Liver (tissue), 9 donors: ENCODE data around the gene TRAPPC6A. TPM values are rescaled to one million over a fixed set of nuclear protein-coding genes. Genes with fewer than 3 reads are reported as not detected.

Experiments used
- DNase-seq: peaks from one replicate; pipeline ENCODE4 v3.0.0-alpha.2; 2017; ENCODE audit warnings: low spot score
- H3K27ac ChIP-seq, 2 donors: one replicate each; pipeline ENCODE4 v1.7.0; 2013; ENCODE audit warnings: inconsistent platforms in 2 of 2, low read length in 2 of 2, control low read depth in 1 of 2, low read depth in 1 of 2, mild to moderate bottlenecking in 1 of 2
- H3K27me3 ChIP-seq, 4 donors: one replicate each; pipeline versions ENCODE4 v1.6.1 to v1.7.0; 2013; ENCODE audit warnings: low read length in 3 of 4, inconsistent platforms in 1 of 4, mild to moderate bottlenecking in 1 of 4, moderate library complexity in 1 of 4; ENCODE audit not compliant: control insufficient read depth in 4 of 4, insufficient read depth in 4 of 4
- H3K36me3 ChIP-seq, 4 donors: one replicate each; pipeline versions ENCODE4 v1.6.1 to v1.7.0; 2013; ENCODE audit warnings: low read length in 3 of 4, mild to moderate bottlenecking in 3 of 4, low read depth in 1 of 4, moderate library complexity in 1 of 4; ENCODE audit not compliant: control insufficient read depth in 4 of 4, insufficient read depth in 3 of 4
- H3K4me1 ChIP-seq, 4 donors: one replicate each; pipeline versions ENCODE4 v1.6.1 to v1.7.0; 2013; ENCODE audit warnings: low read length in 3 of 4, mild to moderate bottlenecking in 3 of 4, moderate library complexity in 1 of 4; ENCODE audit not compliant: control insufficient read depth in 4 of 4, insufficient read depth in 4 of 4
- H3K4me3 ChIP-seq, 3 donors: one replicate each; pipeline versions ENCODE4 v1.6.1 to v1.7.0; 2013; ENCODE audit warnings: low read length in 3 of 3, control low read depth in 1 of 3, low read depth in 1 of 3, mild to moderate bottlenecking in 1 of 3
- H3K9ac ChIP-seq, 2 donors: one replicate each; pipeline ENCODE4 v1.7.0; 2013; ENCODE audit warnings: low read length in 2 of 2, mild to moderate bottlenecking in 2 of 2, moderate library complexity in 2 of 2, control low read depth in 1 of 2, low read depth in 1 of 2
- H3K9me3 ChIP-seq, 4 donors: one replicate each; pipeline versions ENCODE4 v1.6.1 to v1.7.0; 2013; ENCODE audit warnings: low read length in 3 of 4; ENCODE audit not compliant: control insufficient read depth in 4 of 4
- ATF3 ChIP-seq: IDR thresholded peaks from 2 replicates; pipeline ENCODE4 v1.6.1; 2016; ENCODE audit warnings: antibody characterized with exemption
- CTCF ChIP-seq: fragments of 150-350 bp; IDR thresholded peaks from 2 replicates; pipeline ENCODE4 v1.5.1; 2017; ENCODE audit warnings: improper control_type of control experiment, low read depth, low read length; ENCODE audit not compliant: missing input control
- EGR1 ChIP-seq, 2 donors: IDR thresholded peaks; 2 replicates each; pipeline ENCODE4 v1.6.1; 2016 to 2018; ENCODE audit warnings: antibody characterized with exemption in 2 of 2, low read depth in 2 of 2
- HNF4G ChIP-seq: IDR thresholded peaks from 2 replicates; pipeline ENCODE4 v1.6.1; 2016; ENCODE audit warnings: antibody characterized with exemption
- JUND ChIP-seq, 2 donors: IDR thresholded peaks; 2 replicates each; pipeline ENCODE4 v1.6.1; 2016; ENCODE audit warnings: antibody characterized with exemption in 2 of 2
- MAX ChIP-seq: IDR thresholded peaks from 2 replicates; pipeline ENCODE4 v1.6.1; 2016; ENCODE audit warnings: antibody characterized with exemption
- NR2F2 ChIP-seq: IDR thresholded peaks from 2 replicates; pipeline ENCODE4 v1.6.1; 2016; ENCODE audit warnings: antibody characterized with exemption
- REST ChIP-seq: IDR thresholded peaks from 2 replicates; pipeline ENCODE4 v1.6.1; 2016; ENCODE audit warnings: antibody characterized with exemption, mild to moderate bottlenecking
- TAF1 ChIP-seq: conservative IDR thresholded peaks from 2 replicates; pipeline ENCODE4 v1.6.1; 2016; ENCODE audit warnings: antibody characterized with exemption, mild to moderate bottlenecking
- ZBTB33 ChIP-seq: IDR thresholded peaks from 2 replicates; pipeline ENCODE4 v1.6.1; 2016; ENCODE audit warnings: antibody characterized with exemption
- WGBS: extraction: QIAGEN DNeasy Blood & Tissue Kit; methylation state at CpG from one replicate; pipeline ENCODE4 v1.1.7; 2013; 5-methylcytosine and 5-hydroxymethylcytosine counted together
- polyA plus RNA-seq, 2 donors: library from polyadenylated mRNA; stranded (reverse) in 1 of 2; unstranded in 1 of 2; fragments of 200-250 nt in 1 of 2; fragments of >200 nt in 1 of 2; fragmentation: Nextera tagmentation in 1 of 2; extraction: Ambion mirVana in 1 of 2; gene quantifications; one replicate each; pipeline versions ENCODE4 v1.2.1 to v1.2.3, GENCODE V29; 2013 to 2015
- total RNA-seq, 2 donors: library from RNA; depleted of rRNA; stranded (reverse); fragments of >200 nt; gene quantifications; one replicate each; pipeline ENCODE4 v1.2.3, GENCODE V29; 2014
- donor health status: healthy.
- donor health status: healthy.
- donor health status: healthy.
- donor health status: healthy.
- donor health status: healthy.

The TRAPPC6A gene
- total and polyA plus RNA-seq, 4 donors = 14.8 to 52.2 (median 28.6) TPM

GRCh38 chr19:45146741-45147205 lies 31.3 kb downstream of the TRAPPC6A start:
- 97% methylated on average over 18 of the region's 18 CpGs for WGBS
- Histone ChIP-seq H3K27ac (no peak overlapping the region), H3K27me3 (peaks cover 0 to 6% (median 0%) of the 10 kb centered on the region in 4 donors), H3K4me1 (peaks cover 0 to under 1% (median 0%) of the 10 kb centered on the region in 4 donors), H3K36me3 (peaks cover 0 to 10% (median 3%) of the 10 kb centered on the region in 4 donors), H3K9ac (no peak overlapping the region), H3K4me3 (no peak overlapping the region), H3K9me3 (no peaks in the 10 kb centered on the region)
- no peak for DNase-seq
- TF ChIP-seq CTCF = no peak

GRCh38 chr19:45146251-45146650 lies 31.8 kb downstream of the TRAPPC6A start:
- H3K36me3 ChIP-seq = peaks cover 0 to 10% (median 3%) of the 10 kb centered on the region in 4 donors
- peaks cover 0 to under 1% (median 0%) of the 10 kb centered on the region in 4 donors for H3K27me3 ChIP-seq
- H3K4me3 ChIP-seq = no peak overlapping the region
- no peak for DNase-seq
- no peak overlapping the region for H3K9ac ChIP-seq
- H3K9me3 ChIP-seq = no peaks in the 10 kb centered on the region
- 95% methylated on average over 13 of the region's 13 CpGs for WGBS
- H3K4me1 ChIP-seq = no peaks in the 10 kb centered on the region
- no peak overlapping the region for H3K27ac ChIP-seq
- TF ChIP-seq JUND (IDR thresholded peaks at IDR 0.05) (no peak), TAF1 (no peak), ATF3 (no peak), MAX (no peak), EGR1 (IDR thresholded peaks at IDR 0.05; ENCODE audit: low read depth in 2 of 2) (no peak), HNF4G (no peak), NR2F2 (no peak), ZBTB33 (no peak), REST (no peak)
